IMR-90 (cell line): Measurements from ENCODE around the gene RFX2. TPM values are rescaled to one million over a fixed set of nuclear protein-coding genes. Genes with fewer than 3 reads are reported as not detected.

Experiments
- ATAC-seq: fragments of 200-7000 bp; cut with Tn5 transposase; 2 replicates; pipeline ENCODE4 v1.9.1; 2020; ENCODE audit warnings: low read depth, mild to moderate bottlenecking, moderate library complexity
- BruUV-seq: library from RNA; stranded (reverse); fragments of 400-500 nt; replicated peaks from 2 replicates; lab custom pipeline; 2021; lab: Mats Ljungman, UMichigan
- CTCF ChIA-PET: fragments of 300-600 bp; formaldehyde crosslinking; extraction: SDS; loops from one replicate; lab custom pipeline; 2021; ENCODE audit warnings: antibody characterized with exemption; lab: Yijun Ruan, JAX
- POLR2A ChIA-PET: fragments of 300-600 bp; sonication (Branson Sonifier 250); formaldehyde crosslinking; loops from one replicate; lab custom pipeline; 2022; ENCODE audit warnings: antibody characterized with exemption; ENCODE audit not compliant: unreplicated experiment; lab: Charles Lee
- DNase-seq: peaks from one replicate; pipeline ENCODE4 v3.0.0; 2013
- H2AFZ ChIP-seq: replicated peaks from 2 replicates; pipeline ENCODE3; 2013; ENCODE audit warnings: low read length, mild to moderate bottlenecking; ENCODE audit not compliant: poor library complexity
- H2AK5ac ChIP-seq: 2 replicates; pipeline ENCODE4 v1.6.1; 2013; ENCODE audit warnings: low read depth, low read length, inconsistent platforms
- H2AK9ac ChIP-seq: replicated peaks from 2 replicates; pipeline ENCODE3; 2013; ENCODE audit warnings: mild to moderate bottlenecking, low read depth, low read length, moderate library complexity; ENCODE audit not compliant: poor library complexity
- H2BK120ac ChIP-seq: 2 replicates; pipeline ENCODE4 v1.6.1; 2013; ENCODE audit warnings: low read depth, low read length, inconsistent platforms
- H2BK15ac ChIP-seq: 3 replicates; pipeline ENCODE4 v1.6.1; 2013; ENCODE audit warnings: low read depth, low read length, inconsistent platforms
- H2BK20ac ChIP-seq: 2 replicates; pipeline ENCODE4 v1.6.1; 2013; ENCODE audit warnings: low read depth, mild to moderate bottlenecking, inconsistent platforms, low read length, moderate library complexity
- H2BK5ac ChIP-seq: 2 replicates; pipeline ENCODE4 v1.6.1; 2013; ENCODE audit warnings: mild to moderate bottlenecking, low read depth, low read length, inconsistent platforms; ENCODE audit not compliant: poor library complexity, severe bottlenecking
- H3K14ac ChIP-seq: replicated peaks from 2 replicates; pipeline ENCODE4 v1.6.1; 2013; ENCODE audit warnings: low read depth, low read length, inconsistent platforms
- H3K18ac ChIP-seq: 2 replicates; pipeline ENCODE4 v1.6.1; 2013; ENCODE audit warnings: low read depth, low read length, control low read depth
- H3K23ac ChIP-seq: 2 replicates; pipeline ENCODE4 v1.6.1; 2013; ENCODE audit warnings: low read depth, low read length, inconsistent platforms
- H3K27ac ChIP-seq: 2 replicates; pipeline ENCODE4 v1.5.1; 2013; ENCODE audit warnings: mild to moderate bottlenecking, control low read depth, low read length; ENCODE audit not compliant: insufficient read depth
- H3K27me3 ChIP-seq: 2 replicates; pipeline ENCODE4 v1.6.1; 2013; ENCODE audit warnings: low read length; ENCODE audit not compliant: control insufficient read depth, insufficient read depth
- H3K36me3 ChIP-seq: 2 replicates; pipeline ENCODE4 v1.6.1; 2013; ENCODE audit warnings: low read length, mixed read lengths; ENCODE audit not compliant: control insufficient read depth, insufficient read depth
- H3K4ac ChIP-seq: 2 replicates; pipeline ENCODE4 v1.6.1; 2013; ENCODE audit warnings: low read depth, low read length, inconsistent platforms
- H3K4me1 ChIP-seq: 2 replicates; pipeline ENCODE4 v1.6.1; 2013; ENCODE audit warnings: low read length, mixed read lengths; ENCODE audit not compliant: control insufficient read depth, insufficient read depth
- H3K4me2 ChIP-seq: 2 replicates; pipeline ENCODE4 v1.6.1; 2013; ENCODE audit warnings: low read depth, mild to moderate bottlenecking, control low read depth, low read length, moderate library complexity
- H3K4me3 ChIP-seq: 2 replicates; pipeline ENCODE4 v1.5.1; 2013; ENCODE audit warnings: low read depth, mild to moderate bottlenecking, control low read depth, low read length, moderate library complexity; ENCODE audit not compliant: insufficient read depth
- H3K56ac ChIP-seq: 2 replicates; pipeline ENCODE4 v1.6.1; 2013; ENCODE audit warnings: low read length, inconsistent platforms; ENCODE audit not compliant: insufficient read depth; ENCODE audit errors: extremely low read depth
- H3K79me1 ChIP-seq, 2 experiments: 2 replicates each; pipeline ENCODE4 v1.6.1; 2013; ENCODE audit warnings: low read length in 2 of 2, inconsistent platforms in 1 of 2, low read depth in 1 of 2
- H3K9ac ChIP-seq: 2 replicates; pipeline ENCODE4 v1.6.1; 2013; ENCODE audit warnings: low read depth, low read length, control low read depth
- H3K9me1 ChIP-seq: 2 replicates; pipeline ENCODE4 v1.6.1; 2013; ENCODE audit warnings: low read length, inconsistent platforms; ENCODE audit not compliant: insufficient read depth
- H3K9me3 ChIP-seq: 2 replicates; pipeline ENCODE4 v1.6.1; 2013; ENCODE audit warnings: low read length; ENCODE audit not compliant: control insufficient read depth, insufficient read depth
- H4K20me1 ChIP-seq: 2 replicates; pipeline ENCODE4 v1.6.1; 2013; ENCODE audit warnings: low read length, inconsistent platforms; ENCODE audit not compliant: insufficient read depth
- H4K5ac ChIP-seq: 2 replicates; pipeline ENCODE4 v1.6.1; 2013; ENCODE audit warnings: mild to moderate bottlenecking, low read depth, low read length, control low read depth
- H4K8ac ChIP-seq, 2 experiments: 2 replicates each; pipeline ENCODE4 v1.6.1; 2013; ENCODE audit warnings: low read depth in 2 of 2, low read length in 2 of 2, control low read depth in 1 of 2, inconsistent platforms in 1 of 2
- H4K91ac ChIP-seq: 2 replicates; pipeline ENCODE4 v1.6.1; 2013; ENCODE audit warnings: low read depth, low read length, inconsistent platforms; ENCODE audit not compliant: insufficient read depth
- BHLHE40 ChIP-seq: fragments of 150-350 bp; IDR thresholded peaks from 2 replicates; pipeline ENCODE4 v1.6.1; 2016; ENCODE audit warnings: mild to moderate bottlenecking, low read depth, low read length
- CEBPB ChIP-seq: IDR thresholded peaks from 2 replicates; pipeline ENCODE4 v1.6.1; 2012; ENCODE audit warnings: low read depth, low read length, improper control_type of control experiment
- CHD1 ChIP-seq: IDR thresholded peaks from 2 replicates; pipeline ENCODE4 v1.6.1; 2012; ENCODE audit warnings: low read depth, low read length, improper control_type of control experiment
- FOS ChIP-seq: fragments of 150-350 bp; IDR thresholded peaks from 2 replicates; pipeline ENCODE4 v1.6.1; 2016; ENCODE audit warnings: low read depth, low read length
- MAZ ChIP-seq: IDR thresholded peaks from 2 replicates; pipeline ENCODE4 v1.6.1; 2012; ENCODE audit warnings: low read depth, mild to moderate bottlenecking, low read length, improper control_type of control experiment, moderate library complexity, borderline replicate concordance
- POLR2A ChIP-seq: IDR thresholded peaks from 2 replicates; pipeline ENCODE4 v1.6.1; 2012; ENCODE audit warnings: mild to moderate bottlenecking, low read depth, low read length
- RAD21 ChIP-seq: IDR thresholded peaks from 2 replicates; pipeline ENCODE4 v1.6.1; 2012; ENCODE audit warnings: low read length, improper control_type of control experiment
- RCOR1 ChIP-seq: IDR thresholded peaks from 2 replicates; pipeline ENCODE4 v1.6.1; 2012; ENCODE audit warnings: mild to moderate bottlenecking, low read length, improper control_type of control experiment; ENCODE audit not compliant: insufficient replicate concordance
- WGBS, 2 experiments: methylation state at CpG; one replicate each; pipeline versions ENCODE4 v1.1.5 to v1.1.7; 2013; ENCODE audit warnings: missing lambda C conversion rate in 2 of 2; ENCODE audit not compliant: insufficient read length in 1 of 2; ENCODE audit errors: extremely low coverage in 2 of 2; 5-methylcytosine and 5-hydroxymethylcytosine counted together
- dilution Hi-C: fragments of 300-500 bp; cut with HindIII; formaldehyde crosslinking; loops from one replicate; pipeline ENCODE4 v1.14.3; 2018; ENCODE audit warnings: low sequenced_read_pairs; ENCODE audit not compliant: unreplicated experiment
- in situ Hi-C: fragments of 300-500 bp; cut with MboI; formaldehyde crosslinking; loops from 3 replicates; pipeline ENCODE4 v1.14.3; 2019; ENCODE audit warnings: low sequenced_read_pairs, inconsistent platforms, mixed read lengths
- intact Hi-C: fragments of 100-400 bp; cut with micrococcal nuclease; formaldehyde crosslinking; loops from 2 replicates; pipeline ENCODE4 v1.10.0; 2022
- polyA plus RNA-seq, 3 experiments: library from polyadenylated mRNA; depleted of rRNA; stranded (reverse); fragments of >200 nt; gene quantifications; 2 replicates each; pipeline ENCODE4 v1.2.3, GENCODE V29; 2012; ENCODE audit warnings: low replicate concordance in 1 of 3
- total RNA-seq: library from RNA; depleted of rRNA; stranded (reverse); fragments of >200 nt; gene quantifications from 2 replicates; pipeline ENCODE4 v1.2.3, GENCODE V29; 2012
- TF ChIP-seq, protein P1 (sequence below): conservative IDR thresholded peaks from 2 replicates; pipeline ENCODE4 v1.5.1; 2012; ENCODE audit warnings: mild to moderate bottlenecking, low read depth, low read length, improper control_type of control experiment

Gene RFX2
- total and polyA plus RNA-seq, 2 of the 4 experiments (the other 2 are of a cell fraction), result 2.2 to 4.9 TPM

DNA sequence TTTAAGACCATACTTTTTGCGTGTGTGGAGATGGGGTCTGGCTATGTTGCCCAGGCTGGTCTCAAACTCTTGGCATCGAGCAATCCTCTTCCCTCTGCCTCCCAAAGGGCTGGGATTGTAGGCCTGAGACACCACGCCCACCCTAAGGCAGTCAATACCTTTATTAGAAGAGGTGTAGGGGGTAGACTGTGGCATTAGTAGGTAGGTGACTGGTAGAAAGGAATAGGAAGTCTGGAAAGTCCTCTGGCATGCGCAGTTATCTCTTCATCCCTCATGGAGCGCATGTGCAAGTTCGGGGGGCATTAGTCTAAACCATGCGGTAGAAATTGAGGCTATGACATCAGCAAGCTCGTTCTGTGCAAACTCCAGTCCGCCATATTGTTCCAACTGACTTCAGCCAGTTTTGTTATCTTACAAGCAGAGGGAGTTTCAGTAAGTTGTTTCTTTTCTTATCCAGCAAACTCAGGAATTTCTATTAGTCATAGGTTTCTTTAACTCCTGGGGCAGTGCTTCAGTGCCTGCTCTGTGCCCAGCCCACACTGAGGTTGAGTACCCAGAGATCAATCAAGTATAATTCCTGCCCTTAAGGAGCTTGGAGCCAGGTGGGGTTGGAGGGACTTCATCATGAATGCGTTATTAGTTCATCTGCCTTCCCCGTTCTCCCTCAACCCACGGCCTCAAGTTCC is 125.1 kb downstream of the RFX2 start:
- no peaks in the 10 kb centered on the region for H3K27me3 ChIP-seq
- intact Hi-C loops, result loop anchor here (5.0 kb wide), 1 partner anchor 122 kb away; no protein-coding TSS in a partner anchor
- H2BK15ac ChIP-seq, result peak overlapping the region; percentile 27; the same call in 1 of the 3 replicates
- peak overlapping the region; percentile 47 for H4K5ac ChIP-seq
- H3K27ac ChIP-seq, result peak overlapping the region; percentile 12; the same call in 1 of the 2 replicates
- peak; percentile 81 for ATAC-seq
- no peak overlapping the region for H3K56ac ChIP-seq
- peaks cover 22% of the 10 kb centered on the region; the same call in 1 of the 2 replicates for H3K9me1 ChIP-seq
- H2AFZ ChIP-seq, result peak overlapping the region; percentile 86
- H3K4me3 ChIP-seq, result no peak overlapping the region
- in situ Hi-C loops, result loop anchor here (10.0 kb wide), 1 partner anchor 140 kb away; no protein-coding TSS in a partner anchor
- DNase-seq, result peak; percentile 61
- H3K79me1 ChIP-seq, result 0 out of 4 replicates have a peak, but pooled peaks cover 0 to 8% of the 10 kb centered on the region in 2 experiments
- peak overlapping the region; percentile 66 for H2BK5ac ChIP-seq
- H3K9me3 ChIP-seq, result no peaks in the 10 kb centered on the region
- no peaks in the 10 kb centered on the region for H3K36me3 ChIP-seq
- 92% methylated on average over 4 of the region's 12 CpGs; no CpG with 5 or more reads in 1 of the 2 experiments for WGBS, 2 experiments
- no TSS peak for BruUV-seq
- H2AK5ac ChIP-seq, result peak overlapping the region; percentile 86
- H2AK9ac ChIP-seq, result peak overlapping the region; percentile 79
- peak overlapping the region; percentile 81 for H4K91ac ChIP-seq
- peak overlapping the region; percentile 73 for H3K4ac ChIP-seq
- H3K18ac ChIP-seq, result peak overlapping the region; percentile 19; the same call in 1 of the 2 replicates
- no peak overlapping the region for H3K4me2 ChIP-seq
- ChIA-PET POLR2A (interaction anchor here (0.6 kb wide), 1 partner anchor 313 kb away, joined by 6 read pairs; no protein-coding TSS in a partner anchor), CTCF (interaction anchor here (0.7 to 2.8 kb wide), 3 partner anchors 13 to 38 kb away, joined by 3 to 10 read pairs (median 3); no protein-coding TSS in a partner anchor)
- H4K8ac ChIP-seq, result peak overlapping the region; percentile 67 to 93; a peak in 3 of 4 replicates
- TF ChIP-seq MAZ, result no peak
- TF ChIP-seq POLR2A, result no peak
- TF ChIP-seq FOS, result no peak
- TF ChIP-seq BHLHE40, result no peak
- no peak for TF ChIP-seq CEBPB
- TF ChIP-seq, protein P1, sequence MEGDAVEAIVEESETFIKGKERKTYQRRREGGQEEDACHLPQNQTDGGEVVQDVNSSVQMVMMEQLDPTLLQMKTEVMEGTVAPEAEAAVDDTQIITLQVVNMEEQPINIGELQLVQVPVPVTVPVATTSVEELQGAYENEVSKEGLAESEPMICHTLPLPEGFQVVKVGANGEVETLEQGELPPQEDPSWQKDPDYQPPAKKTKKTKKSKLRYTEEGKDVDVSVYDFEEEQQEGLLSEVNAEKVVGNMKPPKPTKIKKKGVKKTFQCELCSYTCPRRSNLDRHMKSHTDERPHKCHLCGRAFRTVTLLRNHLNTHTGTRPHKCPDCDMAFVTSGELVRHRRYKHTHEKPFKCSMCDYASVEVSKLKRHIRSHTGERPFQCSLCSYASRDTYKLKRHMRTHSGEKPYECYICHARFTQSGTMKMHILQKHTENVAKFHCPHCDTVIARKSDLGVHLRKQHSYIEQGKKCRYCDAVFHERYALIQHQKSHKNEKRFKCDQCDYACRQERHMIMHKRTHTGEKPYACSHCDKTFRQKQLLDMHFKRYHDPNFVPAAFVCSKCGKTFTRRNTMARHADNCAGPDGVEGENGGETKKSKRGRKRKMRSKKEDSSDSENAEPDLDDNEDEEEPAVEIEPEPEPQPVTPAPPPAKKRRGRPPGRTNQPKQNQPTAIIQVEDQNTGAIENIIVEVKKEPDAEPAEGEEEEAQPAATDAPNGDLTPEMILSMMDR, result no peak
- no peak for TF ChIP-seq RCOR1
- no peak for TF ChIP-seq RAD21
- TF ChIP-seq CHD1, result no peak
- dilution Hi-C loops, result no loop called here
- no peaks in the 10 kb centered on the region for H4K20me1 ChIP-seq
- H2BK120ac ChIP-seq, result peak overlapping the region; percentile 41; the same call in 1 of the 2 replicates
- no peak overlapping the region for H3K23ac ChIP-seq
- peak overlapping the region; percentile 77 for H3K14ac ChIP-seq
- no peak overlapping the region for H3K9ac ChIP-seq
- H2BK20ac ChIP-seq, result peak overlapping the region; percentile 75
- H3K4me1 ChIP-seq, result peaks cover 19% of the 10 kb centered on the region
